ENCODE measurements around the gene MORN5. TPM values are rescaled to one million over a fixed set of nuclear protein-coding genes. Genes with fewer than 3 reads are reported as not detected.
"Not testable (repeated sequence)": the region's sequence is repeated elsewhere in the genome, so short reads cannot be mapped to it uniquely, and the experiment has no call there.

MORN5 gene
- total RNA-seq (ENCODE audit: insufficient read depth, low replicate concordance), result 23.1 TPM

GRCh38 chr9:122159026-122159924, at the start of gene MORN5, which contains the start of gene NDUFA8:
Gene MORN5 (plus strand): TSS chr9:122159908. CDS start chr9:122159973, 65 bp downstream.
Gene NDUFA8 (minus strand): TSS chr9:122159779. CDS start chr9:122159677, 102 bp downstream.
- peak; percentile 98 for DNase-seq (ENCODE audit: low spot score)

- no peak for DNase-seq (ENCODE audit: low spot score)
Observed at GRCh38 chr9:122110100-122110833, 49.4 kb upstream of the MORN5 start.

- DNase-seq (ENCODE audit: low spot score), result no peak
Observed at GRCh38 chr9:122111413-122112085, 48.2 kb upstream of the MORN5 start.

- no peak for DNase-seq (ENCODE audit: low spot score)
Observed at GRCh38 chr9:122112238-122112637, 47.5 kb upstream of the MORN5 start.

- no peak for DNase-seq (ENCODE audit: low spot score)
Observed at GRCh38 chr9:122113574-122113973, 46.1 kb upstream of the MORN5 start.

GRCh38 chr9:122115176-122116035, 44.3 kb upstream of the MORN5 start:
- DNase-seq (ENCODE audit: low spot score), result no peak

- DNase-seq (ENCODE audit: low spot score), result no peak
Observed at GRCh38 chr9:122116040-122116439, 43.7 kb upstream of the MORN5 start.

- no peak for DNase-seq (ENCODE audit: low spot score)
Observed at GRCh38 chr9:122116448-122117173, 43.1 kb upstream of the MORN5 start.

- not testable (repeated sequence) for DNase-seq (ENCODE audit: low spot score)
Observed at GRCh38 chr9:122117241-122117640, 42.5 kb upstream of the MORN5 start.

- DNase-seq (ENCODE audit: low spot score), result no peak
Observed at GRCh38 chr9:122118343-122119165, 41.2 kb upstream of the MORN5 start.

- DNase-seq (ENCODE audit: low spot score), result no peak
Observed at GRCh38 chr9:122119166-122119521, 40.6 kb upstream of the MORN5 start.

- DNase-seq (ENCODE audit: low spot score), result no peak
Observed at GRCh38 chr9:122119721-122120120, 40.0 kb upstream of the MORN5 start.

GRCh38 chr9:122120316-122121071, 39.2 kb upstream of the MORN5 start:
- no peak for DNase-seq (ENCODE audit: low spot score)

GRCh38 chr9:122121391-122121790, 38.3 kb upstream of the MORN5 start:
- DNase-seq (ENCODE audit: low spot score), result no peak

GRCh38 chr9:122121931-122122330, 37.8 kb upstream of the MORN5 start:
- DNase-seq (ENCODE audit: low spot score), result no peak

- DNase-seq (ENCODE audit: low spot score), result no peak
Observed at GRCh38 chr9:122122468-122122867, 37.2 kb upstream of the MORN5 start.

- DNase-seq (ENCODE audit: low spot score), result peak; percentile 54
Observed at GRCh38 chr9:122122903-122123632, 36.6 kb upstream of the MORN5 start.

- DNase-seq (ENCODE audit: low spot score), result no peak
Observed at GRCh38 chr9:122124048-122124447, 35.7 kb upstream of the MORN5 start.
